ENCODE data around the gene DCAF4L1.
A peak's percentile ranks its signal among the peaks of the same experiment; 100 is the strongest.

Gene DCAF4L1

DNA sequence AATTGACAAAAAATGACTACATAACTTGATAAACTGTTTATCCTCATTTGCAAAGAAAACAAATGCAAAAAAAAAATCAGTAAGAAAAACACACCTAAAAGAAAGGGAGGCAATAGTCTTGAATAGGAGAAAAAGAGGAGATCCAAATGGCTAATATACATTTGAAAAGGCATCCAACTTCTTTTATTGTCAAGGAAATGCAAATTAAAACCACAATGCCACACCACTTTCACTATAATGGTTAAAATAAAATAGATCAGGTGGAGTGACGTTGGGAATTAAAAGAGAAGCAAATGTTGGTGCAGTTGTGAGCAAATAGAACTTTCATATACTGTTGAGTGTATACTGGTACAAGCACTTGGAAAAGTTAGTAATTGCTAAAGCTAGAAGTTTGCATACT, 3.6 kb downstream of the DCAF4L1 start:
- no peak overlapping the region for H3K4ac ChIP-seq (ENCODE audit: low read length)
- H3K14ac ChIP-seq (ENCODE audit: low read length): no peak overlapping the region
- no peak overlapping the region for H3K9ac ChIP-seq (ENCODE audit: low read depth, low read length, poor library complexity)
- H2BK5ac ChIP-seq (ENCODE audit: low read length): no peak overlapping the region
- H3K36me3 ChIP-seq (replicated peaks in 1 of 2; ENCODE audit: control insufficient read depth in 2 of 2, insufficient read depth in 2 of 2, low read length in 2 of 2): no peaks in the 10 kb centered on the region
- no peaks in the 10 kb centered on the region for H3K79me1 ChIP-seq (ENCODE audit: low read depth, low read length)
- no peak overlapping the region for H3K4me2 ChIP-seq (ENCODE audit: insufficient read depth, low read length, poor library complexity, severe bottlenecking)
- H4K91ac ChIP-seq (ENCODE audit: low read depth, low read length, poor library complexity): no peak overlapping the region
- no peak overlapping the region for H4K8ac ChIP-seq (ENCODE audit: low read depth, low read length)
- no peak overlapping the region for H3K4me3 ChIP-seq (ENCODE audit: low read length in 2 of 2)
- no peak overlapping the region for H2AFZ ChIP-seq (ENCODE audit: low read length)
- no peak overlapping the region for H3K18ac ChIP-seq (ENCODE audit: low read length)
- H3K23ac ChIP-seq (ENCODE audit: low read depth, low read length, poor library complexity): no peak overlapping the region
- H3K9me3 ChIP-seq (replicated peaks in 1 of 2; ENCODE audit: control insufficient read depth in 2 of 2, insufficient read depth in 1 of 2, low read depth in 1 of 2, low read length in 2 of 2): peaks cover 0 to 2% of the 10 kb centered on the region in 2 donors
- no CpG with 5 or more reads among the region's 1 CpG for WGBS, 2 donors (ENCODE audit: extremely low coverage in 2 of 2, insufficient read length in 2 of 2, insufficient replicate concordance in 1 of 2)
- H2BK120ac ChIP-seq (ENCODE audit: low read depth, low read length): no peak overlapping the region
- H2BK12ac ChIP-seq (ENCODE audit: low read length): no peak overlapping the region
- H3K4me1 ChIP-seq (ENCODE audit: control insufficient read depth in 2 of 2, insufficient read depth in 1 of 2, low read depth in 1 of 2, low read length in 2 of 2): no peaks in the 10 kb centered on the region
- H2AK5ac ChIP-seq (ENCODE audit: low read depth, low read length): no peak overlapping the region
- H3K27ac ChIP-seq (replicated peaks; ENCODE audit: low read length): no peak overlapping the region
- no peaks in the 10 kb centered on the region for H3K27me3 ChIP-seq (ENCODE audit: control insufficient read depth in 3 of 3, insufficient read depth in 3 of 3, low read depth in 1 of 3, low read length in 3 of 3)
- no peak for DNase-seq (ENCODE audit: low spot score)
- H2BK15ac ChIP-seq (ENCODE audit: low read length): no peak overlapping the region

DNA sequence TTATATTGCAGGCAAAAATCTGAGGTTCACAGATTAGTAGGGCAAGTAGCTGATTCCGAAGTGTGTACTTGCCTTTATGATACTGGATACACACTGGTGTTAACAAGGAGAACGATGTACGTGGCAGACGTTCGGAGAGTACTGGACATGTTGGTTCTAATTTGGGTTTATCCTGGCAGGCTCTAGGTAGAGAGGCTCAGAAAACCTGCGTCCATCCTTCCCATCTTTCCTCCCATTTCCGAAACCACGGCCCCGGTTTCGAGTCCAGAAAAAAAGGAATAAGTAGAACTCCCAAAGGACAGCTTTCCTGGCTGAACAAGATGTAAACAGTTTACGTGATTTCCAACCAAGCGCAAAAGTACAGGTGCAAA, 8.4 kb downstream of the DCAF4L1 start:
- Histone ChIP-seq H3K4me2 (ENCODE audit: insufficient read depth, low read length, poor library complexity, severe bottlenecking) (peak overlapping the region; percentile 83), H3K27me3 (ENCODE audit: control insufficient read depth in 3 of 3, insufficient read depth in 3 of 3, low read depth in 1 of 3, low read length in 3 of 3) (no peaks in the 10 kb centered on the region), H3K23ac (ENCODE audit: low read depth, low read length, poor library complexity) (peak overlapping the region; percentile 62), H2BK5ac (ENCODE audit: low read length) (no peak overlapping the region), H2BK120ac (ENCODE audit: low read depth, low read length) (no peak overlapping the region), H3K9me3 (replicated peaks in 1 of 2; ENCODE audit: control insufficient read depth in 2 of 2, insufficient read depth in 1 of 2, low read depth in 1 of 2, low read length in 2 of 2) (no peaks in the 10 kb centered on the region), H3K18ac (ENCODE audit: low read length) (no peak overlapping the region), H2BK15ac (ENCODE audit: low read length) (no peak overlapping the region), H4K91ac (ENCODE audit: low read depth, low read length, poor library complexity) (no peak overlapping the region), H3K4me1 (ENCODE audit: control insufficient read depth in 2 of 2, insufficient read depth in 1 of 2, low read depth in 1 of 2, low read length in 2 of 2) (peaks cover 3 to 10% of the 10 kb centered on the region in 2 donors), H3K4me3 (ENCODE audit: low read length in 2 of 2) (peak overlapping the region; percentile 89 to 98), H3K79me1 (ENCODE audit: low read depth, low read length) (peaks cover 8% of the 10 kb centered on the region), H2BK12ac (ENCODE audit: low read length) (no peak overlapping the region), H3K9ac (ENCODE audit: low read depth, low read length, poor library complexity) (peak overlapping the region; percentile 71), H3K36me3 (replicated peaks in 1 of 2; ENCODE audit: control insufficient read depth in 2 of 2, insufficient read depth in 2 of 2, low read length in 2 of 2) (no peaks in the 10 kb centered on the region), H3K4ac (ENCODE audit: low read length) (no peak overlapping the region), H2AFZ (ENCODE audit: low read length) (peak overlapping the region; percentile 90), H4K8ac (ENCODE audit: low read depth, low read length) (no peak overlapping the region), H3K14ac (ENCODE audit: low read length) (no peak overlapping the region), H2AK5ac (ENCODE audit: low read depth, low read length) (no peak overlapping the region), H3K27ac (replicated peaks; ENCODE audit: low read length) (no peak overlapping the region)
- DNase-seq (ENCODE audit: low spot score): no peak
- WGBS, 2 donors (ENCODE audit: extremely low coverage in 2 of 2, insufficient read length in 2 of 2, insufficient replicate concordance in 1 of 2): no CpG with 5 or more reads among the region's 12 CpGs

DNA sequence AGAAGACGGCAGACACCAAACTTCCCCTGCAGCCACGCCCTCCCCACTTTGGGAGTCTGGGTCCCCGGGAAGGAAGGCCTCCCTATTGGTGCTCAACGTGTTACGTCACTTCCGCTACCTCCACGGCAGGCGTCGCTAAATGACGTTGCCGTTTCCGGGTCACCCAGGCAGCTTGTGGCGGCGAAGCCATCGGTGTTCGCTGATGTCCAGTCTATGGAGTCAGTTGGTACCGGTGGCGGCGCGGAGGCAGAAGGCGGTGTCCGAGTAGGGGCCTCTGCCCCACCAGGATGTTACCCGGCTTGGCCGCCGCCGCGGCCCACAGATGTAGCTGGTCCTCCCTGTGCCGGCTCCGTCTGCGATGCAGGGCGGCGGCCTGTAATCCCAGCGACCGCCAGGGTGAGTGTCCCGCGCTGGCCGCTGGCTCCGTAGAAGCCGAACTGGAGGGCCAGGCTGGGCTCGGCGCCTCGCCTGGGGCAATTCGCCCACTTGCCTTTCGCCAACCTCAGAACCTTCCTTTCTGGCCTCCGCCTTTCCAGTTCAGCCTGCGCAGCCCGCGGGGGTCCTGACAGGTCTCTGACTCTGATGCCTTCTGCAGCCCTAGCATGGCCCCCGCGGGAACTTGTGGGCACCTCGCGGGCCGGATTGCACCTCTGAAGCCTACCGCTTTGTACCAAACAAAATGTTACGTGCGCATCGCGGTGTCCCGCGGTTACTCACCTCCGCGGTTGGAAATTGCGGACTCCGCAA, 9.0 kb downstream of the DCAF4L1 start, which contains the start of gene SLC30A9:
Gene SLC30A9, plus strand, starts transcription at position 166 of the 747 bp plus-strand sequence. Its CDS starts 122 bp downstream, at position 288.
- H2BK5ac ChIP-seq (ENCODE audit: low read length): no peak within 1 kb of the TSS
- H3K14ac ChIP-seq (ENCODE audit: low read length): peak within 1 kb of the TSS; percentile 91
- H4K8ac ChIP-seq (ENCODE audit: low read depth, low read length): no peak within 1 kb of the TSS
- H3K23ac ChIP-seq (ENCODE audit: low read depth, low read length, poor library complexity): peak within 1 kb of the TSS; percentile 62
- no peaks in the 10 kb centered on the region for H3K27me3 ChIP-seq (ENCODE audit: control insufficient read depth in 3 of 3, insufficient read depth in 3 of 3, low read depth in 1 of 3, low read length in 3 of 3)
- DNase-seq (ENCODE audit: low spot score): peak; percentile 90
- no peak within 1 kb of the TSS for H2BK120ac ChIP-seq (ENCODE audit: low read depth, low read length)
- peak within 1 kb of the TSS; percentile 24 for H3K27ac ChIP-seq (replicated peaks; ENCODE audit: low read length)
- H3K4me2 ChIP-seq (ENCODE audit: insufficient read depth, low read length, poor library complexity, severe bottlenecking): peak within 1 kb of the TSS; percentile 83
- H3K9ac ChIP-seq (ENCODE audit: low read depth, low read length, poor library complexity): peak within 1 kb of the TSS; percentile 95
- H2AFZ ChIP-seq (ENCODE audit: low read length): peak within 1 kb of the TSS; percentile 90
- H3K79me1 ChIP-seq (ENCODE audit: low read depth, low read length): peaks cover 8% of the 10 kb centered on the region
- peak within 1 kb of the TSS; percentile 20 for H4K91ac ChIP-seq (ENCODE audit: low read depth, low read length, poor library complexity)
- no peak within 1 kb of the TSS for H2BK15ac ChIP-seq (ENCODE audit: low read length)
- peak within 1 kb of the TSS; percentile 89 for H3K18ac ChIP-seq (ENCODE audit: low read length)
- WGBS, 2 donors (ENCODE audit: extremely low coverage in 2 of 2, insufficient read length in 2 of 2, insufficient replicate concordance in 1 of 2): no CpG with 5 or more reads among the region's 64 CpGs
- H3K4ac ChIP-seq (ENCODE audit: low read length): no peak within 1 kb of the TSS
- H2AK5ac ChIP-seq (ENCODE audit: low read depth, low read length): no peak within 1 kb of the TSS
- peak within 1 kb of the TSS; percentile 89 to 98 for H3K4me3 ChIP-seq (ENCODE audit: low read length in 2 of 2)
- H3K36me3 ChIP-seq (replicated peaks in 1 of 2; ENCODE audit: control insufficient read depth in 2 of 2, insufficient read depth in 2 of 2, low read length in 2 of 2): no peaks in the 10 kb centered on the region
- H2BK12ac ChIP-seq (ENCODE audit: low read length): no peak within 1 kb of the TSS
- H3K9me3 ChIP-seq (replicated peaks in 1 of 2; ENCODE audit: control insufficient read depth in 2 of 2, insufficient read depth in 1 of 2, low read depth in 1 of 2, low read length in 2 of 2): no peaks in the 10 kb centered on the region
- H3K4me1 ChIP-seq (ENCODE audit: control insufficient read depth in 2 of 2, insufficient read depth in 1 of 2, low read depth in 1 of 2, low read length in 2 of 2): peaks cover 3 to 10% of the 10 kb centered on the region in 2 donors

DNA sequence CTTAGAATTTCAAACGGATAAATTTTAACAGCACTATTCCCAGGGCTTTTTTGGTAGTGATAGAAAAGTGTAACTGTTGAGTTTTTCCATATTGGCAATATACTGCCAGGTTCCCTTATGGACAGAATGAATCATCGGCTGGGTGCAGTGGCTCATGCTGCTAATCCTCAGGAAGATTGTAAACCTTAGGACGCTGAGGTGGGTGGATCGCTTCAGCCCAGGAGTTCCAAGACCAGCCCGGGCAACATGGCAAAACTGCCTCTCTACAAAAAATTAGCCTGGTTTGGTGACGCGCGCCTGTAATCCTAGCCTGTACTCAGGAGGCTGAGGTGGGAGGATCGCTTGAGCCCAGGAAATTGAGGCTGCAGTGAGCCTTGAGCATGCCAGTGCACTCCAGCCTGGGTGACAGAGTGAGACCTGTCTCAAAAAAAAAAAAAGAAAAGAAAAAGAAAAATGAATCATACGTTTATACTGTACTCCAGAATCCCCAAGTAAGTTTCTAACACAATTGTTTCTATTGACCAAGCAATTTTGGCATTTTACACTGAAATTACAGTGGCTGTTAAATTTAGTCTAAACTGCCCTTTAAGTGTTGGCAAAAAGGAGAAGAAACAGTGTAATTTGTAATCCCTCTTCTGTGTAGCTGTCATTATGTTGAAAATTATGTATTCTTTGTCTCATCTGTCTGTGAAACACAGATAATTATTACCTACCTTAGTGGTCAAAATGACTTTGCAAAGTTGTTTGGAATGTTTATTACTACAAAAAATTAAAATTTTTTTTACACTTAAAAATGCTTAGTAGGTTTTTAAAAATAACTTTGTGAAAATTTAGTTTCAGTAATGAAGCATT, 10.6 kb downstream of the DCAF4L1 start:
- Histone ChIP-seq H3K79me1 (ENCODE audit: low read depth, low read length) (peaks cover 11% of the 10 kb centered on the region), H2BK5ac (ENCODE audit: low read length) (no peak overlapping the region), H3K18ac (ENCODE audit: low read length) (no peak overlapping the region), H3K27ac (replicated peaks; ENCODE audit: low read length) (no peak overlapping the region), H3K36me3 (replicated peaks in 1 of 2; ENCODE audit: control insufficient read depth in 2 of 2, insufficient read depth in 2 of 2, low read length in 2 of 2) (peaks cover 0 to 5% of the 10 kb centered on the region in 2 donors), H2AFZ (ENCODE audit: low read length) (no peak overlapping the region), H4K8ac (ENCODE audit: low read depth, low read length) (no peak overlapping the region), H3K27me3 (ENCODE audit: control insufficient read depth in 3 of 3, insufficient read depth in 3 of 3, low read depth in 1 of 3, low read length in 3 of 3) (no peaks in the 10 kb centered on the region), H3K23ac (ENCODE audit: low read depth, low read length, poor library complexity) (no peak overlapping the region), H2BK15ac (ENCODE audit: low read length) (no peak overlapping the region), H3K4me2 (ENCODE audit: insufficient read depth, low read length, poor library complexity, severe bottlenecking) (no peak overlapping the region), H2BK12ac (ENCODE audit: low read length) (no peak overlapping the region), H3K9me3 (replicated peaks in 1 of 2; ENCODE audit: control insufficient read depth in 2 of 2, insufficient read depth in 1 of 2, low read depth in 1 of 2, low read length in 2 of 2) (no peaks in the 10 kb centered on the region), H3K4me3 (ENCODE audit: low read length in 2 of 2) (peak overlapping the region in 1 of 2 donors; percentile 25), H3K4ac (ENCODE audit: low read length) (no peak overlapping the region), H2AK5ac (ENCODE audit: low read depth, low read length) (no peak overlapping the region), H3K9ac (ENCODE audit: low read depth, low read length, poor library complexity) (no peak overlapping the region), H3K14ac (ENCODE audit: low read length) (no peak overlapping the region), H2BK120ac (ENCODE audit: low read depth, low read length) (no peak overlapping the region), H3K4me1 (ENCODE audit: control insufficient read depth in 2 of 2, insufficient read depth in 1 of 2, low read depth in 1 of 2, low read length in 2 of 2) (peaks cover 3 to 10% of the 10 kb centered on the region in 2 donors), H4K91ac (ENCODE audit: low read depth, low read length, poor library complexity) (no peak overlapping the region)
- no peak for DNase-seq (ENCODE audit: low spot score)
- no CpG with 5 or more reads among the region's 10 CpGs for WGBS, 2 donors (ENCODE audit: extremely low coverage in 2 of 2, insufficient read length in 2 of 2, insufficient replicate concordance in 1 of 2)
